GM18498 (cell line): ENCODE data around the gene LAMA5.

Experiments
- ATAC-seq: cut with Tn5 transposase; IDR thresholded peaks from one replicate; pipeline ENCODE4 v1.9.1; 2021; ENCODE audit warnings: mild to moderate bottlenecking, moderate library complexity; ENCODE audit not compliant: unreplicated experiment

Gene LAMA5

GRCh38 chr20:62348604-62349003, 18.5 kb downstream of the LAMA5 start:
- no peak for ATAC-seq

GRCh38 chr20:62347445-62347844, 19.7 kb downstream of the LAMA5 start:
- ATAC-seq = no peak

GRCh38 chr20:62347151-62347404, 20.0 kb downstream of the LAMA5 start:
- no peak for ATAC-seq

GRCh38 chr20:62346398-62347150, 20.5 kb downstream of the LAMA5 start:
- ATAC-seq = no peak

GRCh38 chr20:62345681-62346370, 21.3 kb downstream of the LAMA5 start:
- ATAC-seq = no peak

GRCh38 chr20:62344782-62345181, 22.3 kb downstream of the LAMA5 start:
- ATAC-seq = no peak

- no peak for ATAC-seq
These were observed 23.0 kb downstream of the LAMA5 start for GRCh38 chr20:62344092-62344491.

GRCh38 chr20:62342910-62343309, 24.2 kb downstream of the LAMA5 start:
- ATAC-seq = no peak

GRCh38 chr20:62339647-62340062, 27.5 kb downstream of the LAMA5 start:
- peak; percentile 70 for ATAC-seq

- ATAC-seq = no peak
These were observed 28.9 kb downstream of the LAMA5 start for GRCh38 chr20:62338294-62338620.

GRCh38 chr20:62337558-62338293, 29.4 kb downstream of the LAMA5 start:
- ATAC-seq = peak; percentile 45

- no peak for ATAC-seq
These were observed 30.1 kb downstream of the LAMA5 start for GRCh38 chr20:62336775-62337557.

GRCh38 chr20:62336329-62336728, 30.8 kb downstream of the LAMA5 start:
- ATAC-seq = no peak

- no peak for ATAC-seq
These were observed 31.6 kb downstream of the LAMA5 start for GRCh38 chr20:62335532-62335931.

- no peak for ATAC-seq
These were observed 32.2 kb downstream of the LAMA5 start for GRCh38 chr20:62334881-62335280.

- no peak for ATAC-seq
These were observed 33.1 kb downstream of the LAMA5 start for GRCh38 chr20:62333820-62334595.

- no peak for ATAC-seq
These were observed 33.9 kb downstream of the LAMA5 start for GRCh38 chr20:62332989-62333819.

GRCh38 chr20:62332421-62332820, 34.7 kb downstream of the LAMA5 start:
- ATAC-seq = no peak

GRCh38 chr20:62331347-62331746, 35.8 kb downstream of the LAMA5 start:
- ATAC-seq = no peak
